H1 (cell line): ENCODE data around the gene DHRS1. TPM values are rescaled to one million over a fixed set of nuclear protein-coding genes. Genes with fewer than 3 reads are reported as not detected.

Experiments used
- BACH1 ChIP-seq: IDR thresholded peaks from 2 replicates; pipeline ENCODE4 v1.6.1; 2012; ENCODE audit warnings: low read length, improper control_type of control experiment
- BCL11A ChIP-seq, 2 experiments: IDR thresholded peaks; one replicate each; pipeline ENCODE4 v1.6.1; 2011; ENCODE audit warnings: low read depth in 2 of 2, low read length in 2 of 2, mild to moderate bottlenecking in 2 of 2
- CHD1 ChIP-seq: IDR thresholded peaks from 2 replicates; pipeline ENCODE4 v1.6.1; 2012; ENCODE audit warnings: low read depth, low read length, improper control_type of control experiment
- CHD2 ChIP-seq: IDR thresholded peaks from 2 replicates; pipeline ENCODE4 v1.6.1; 2012; ENCODE audit warnings: low read length, improper control_type of control experiment
- CHD7 ChIP-seq: fragments of 300-600 bp; sonication (generic); IDR thresholded peaks from 2 replicates; pipeline ENCODE4 v1.7.1; 2012; ENCODE audit warnings: low read length, moderate library complexity, mild to moderate bottlenecking, inconsistent platforms; ENCODE audit not compliant: insufficient replicate concordance
- EP300 ChIP-seq, 2 experiments: IDR thresholded peaks; 1 replicate in 1 of 2; 2 replicates in 1 of 2; pipeline ENCODE4 v1.6.1; 2011 to 2012; ENCODE audit warnings: low read depth in 2 of 2, low read length in 2 of 2, mild to moderate bottlenecking in 2 of 2, borderline replicate concordance in 1 of 2, inconsistent platforms in 1 of 2, moderate library complexity in 1 of 2
- EZH2 ChIP-seq: fragments of 200-600 bp; sonication (generic); IDR thresholded peaks from 2 replicates; pipeline ENCODE4 v1.7.1; 2012; ENCODE audit warnings: low read depth, mild to moderate bottlenecking, moderate library complexity, low read length, inconsistent platforms; ENCODE audit not compliant: severe bottlenecking
- RAD21 ChIP-seq, 2 experiments: IDR thresholded peaks in 1 of 2; conservative IDR thresholded peaks in 1 of 2; 2 replicates each; pipeline ENCODE4 v1.6.1; 2011; ENCODE audit warnings: low read depth in 2 of 2, low read length in 2 of 2, improper control_type of control experiment in 1 of 2, inconsistent platforms in 1 of 2, mild to moderate bottlenecking in 1 of 2, moderate library complexity in 1 of 2
- RFX5 ChIP-seq: IDR thresholded peaks from 2 replicates; pipeline ENCODE4 v1.6.1; 2011; ENCODE audit warnings: low read depth, low read length, improper control_type of control experiment, borderline replicate concordance
- RXRA ChIP-seq: IDR thresholded peaks from 2 replicates; pipeline ENCODE4 v1.6.1; 2011; ENCODE audit warnings: low read depth, mild to moderate bottlenecking, low read length, moderate library complexity; ENCODE audit not compliant: insufficient read depth
- TAF1 ChIP-seq: IDR thresholded peaks from 2 replicates; pipeline ENCODE4 v1.6.1; 2011; ENCODE audit warnings: mild to moderate bottlenecking, low read depth, low read length
- TBP ChIP-seq: IDR thresholded peaks from 2 replicates; pipeline ENCODE4 v1.6.1; 2011; ENCODE audit warnings: low read depth, low read length, improper control_type of control experiment
- polyA plus RNA-seq, 7 experiments: library from polyadenylated mRNA; depleted of rRNA in 3 of 7; stranded (reverse) in 5 of 7; unstranded in 2 of 7; fragments of >200 nt in 5 of 7; fragments of 200-250 nt in 2 of 7; gene quantifications; 1 replicate in 5 of 7; 2 replicates in 1 of 7; 4 replicates in 1 of 7; pipeline versions ENCODE4 v1.2.1 to v1.2.3, GENCODE V29; 2011 to 2013; ENCODE audit warnings: missing spikeins in 2 of 7, mixed read lengths in 2 of 7
- total RNA-seq: library from RNA; stranded (reverse); fragmentation: NEBNext Ultra II Directional; extraction: Animal tissue kit (Norgen Biotek cat#: 25700); gene quantifications from 2 replicates; pipeline ENCODE4 v1.2.1, GENCODE V29; 2021

Gene DHRS1
- total and polyA plus RNA-seq, 2 of the 8 experiments (the other 6 are each of a cell fraction or from before 2014, with no cell fraction given): 8.8 to 31.7 TPM

- no peak for TF ChIP-seq CHD7
- no peak for TF ChIP-seq CHD1
- TF ChIP-seq CHD2: no peak
- TF ChIP-seq BACH1: no peak
- no peak for TF ChIP-seq TBP
- no peak for TF ChIP-seq TAF1
- no peak for TF ChIP-seq EZH2
- TF ChIP-seq RXRA: no peak
- TF ChIP-seq RFX5: no peak
- TF ChIP-seq BCL11A (IDR thresholded peaks at IDR 0.05; ENCODE audit: low read depth in 2 of 2, low read length in 2 of 2): no peak
- no peak for TF ChIP-seq RAD21 (IDR thresholded peaks at IDR 0.05 in 1 of 2, conservative IDR thresholded peaks at IDR 0.05 in 1 of 2; ENCODE audit: low read depth in 2 of 2, low read length in 2 of 2)
- no peak for TF ChIP-seq EP300 (IDR thresholded peaks at IDR 0.05; ENCODE audit: borderline replicate concordance in 1 of 2, low read depth in 2 of 2, low read length in 2 of 2)
These were observed 41.5 kb downstream of the DHRS1 start (continued) for GRCh38 chr14:24258119-24258518.
